Dermis microvascular lymphatic vessel endothelial cell (primary cell): ENCODE measurements around the gene SLC9A7. TPM values are rescaled to one million over a fixed set of nuclear protein-coding genes. Genes with fewer than 3 reads are reported as not detected.
"Not testable (repeated sequence)": the region's sequence is repeated elsewhere in the genome, so short reads cannot be mapped to it uniquely, and the experiment has no call there.

ENCODE experiments used
- DNase-seq, 2 donors: peaks; one replicate each; pipeline versions ENCODE4 v3.0.0 to v3.0.0-alpha.2; 2010; ENCODE audit warnings: low read depth in 2 of 2
- total RNA-seq: library from RNA; depleted of rRNA; stranded (reverse); fragments of >200 nt; gene quantifications from 2 replicates; pipeline ENCODE4 v1.2.1, GENCODE V29; 2014

The SLC9A7 gene
- 8.2 and 9.0 TPM in 2 replicates for total RNA-seq

DNA sequence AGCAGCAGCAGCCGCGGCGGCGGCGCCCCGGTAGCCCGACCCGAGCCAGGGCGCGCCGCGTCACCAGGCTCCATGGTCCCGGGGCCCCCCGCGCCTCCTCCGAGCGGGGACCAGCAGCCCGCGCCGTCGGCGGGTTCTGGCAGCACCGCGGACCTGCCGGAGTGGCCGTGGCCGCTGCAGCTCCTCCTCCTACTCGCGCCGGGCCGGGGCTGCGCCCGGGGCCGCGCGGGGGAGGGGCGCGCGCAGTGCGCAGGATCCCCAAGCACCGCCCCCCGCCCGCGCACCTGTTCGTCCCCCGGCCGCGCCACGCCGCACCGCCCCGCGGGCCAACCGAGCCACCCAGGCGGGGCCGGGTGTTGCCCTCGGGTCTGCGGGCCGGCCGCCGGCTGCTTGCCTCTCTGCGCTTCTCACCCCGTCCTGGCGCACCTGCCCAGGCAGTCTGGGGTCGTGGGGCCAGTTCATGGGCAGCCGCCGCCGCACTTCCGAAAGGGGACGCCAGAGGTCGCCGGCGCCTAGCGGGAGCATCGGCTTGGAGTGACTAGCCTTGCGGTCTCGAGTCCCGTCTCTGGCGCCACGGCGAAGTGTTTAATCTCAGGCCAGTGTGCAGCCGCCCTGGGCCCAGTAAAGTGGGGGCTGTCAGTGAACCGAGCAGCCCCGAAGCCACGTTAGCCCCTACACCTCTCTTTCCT, at the start of gene SLC9A7:
Gene SLC9A7 (minus strand): TSS at position 163 of the 689 bp plus-strand sequence. CDS start 89 bp downstream, at position 74.
- peak; percentile 14 to 63 for DNase-seq

DNA sequence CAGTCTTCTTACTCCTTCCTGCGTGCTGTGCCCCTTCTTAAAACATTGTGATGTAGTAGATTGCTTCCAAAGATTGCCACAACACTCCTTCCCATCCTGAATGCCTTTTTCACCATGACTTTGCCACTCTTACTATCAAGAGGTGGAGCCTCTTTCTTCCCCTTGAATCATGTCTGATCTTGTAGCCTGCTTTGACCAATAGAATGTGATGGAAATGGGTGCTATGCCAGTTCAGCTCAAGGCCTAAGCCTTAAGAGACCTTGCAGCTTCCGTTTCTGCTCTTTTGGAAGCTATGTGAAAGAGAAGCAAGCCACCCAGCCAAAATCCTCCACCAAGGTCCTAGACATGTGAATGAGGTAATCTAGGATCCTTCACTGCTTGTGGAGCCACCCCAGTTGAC, 46.4 kb upstream of the SLC9A7 start:
- no peak for DNase-seq

DNA sequence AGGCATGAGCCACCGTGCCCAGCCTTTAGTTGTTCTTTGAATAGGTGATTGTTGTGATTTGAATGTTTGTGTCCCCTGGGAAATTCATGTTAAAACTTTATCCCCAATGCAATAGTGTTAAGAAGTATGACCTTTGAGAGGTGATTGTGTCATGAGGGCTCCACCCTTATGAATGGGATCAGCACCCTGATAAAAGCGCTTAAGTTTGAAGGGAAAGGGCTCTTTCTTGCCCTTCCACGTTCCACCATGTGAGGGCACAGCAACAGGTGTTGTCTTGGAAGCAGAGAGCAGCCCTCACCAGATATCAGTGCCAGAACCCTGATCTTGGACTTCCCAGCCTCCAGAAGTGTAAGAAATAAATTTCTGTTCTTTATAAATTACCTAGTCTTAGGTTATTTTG, 44.2 kb upstream of the SLC9A7 start:
- no peak for DNase-seq

DNA sequence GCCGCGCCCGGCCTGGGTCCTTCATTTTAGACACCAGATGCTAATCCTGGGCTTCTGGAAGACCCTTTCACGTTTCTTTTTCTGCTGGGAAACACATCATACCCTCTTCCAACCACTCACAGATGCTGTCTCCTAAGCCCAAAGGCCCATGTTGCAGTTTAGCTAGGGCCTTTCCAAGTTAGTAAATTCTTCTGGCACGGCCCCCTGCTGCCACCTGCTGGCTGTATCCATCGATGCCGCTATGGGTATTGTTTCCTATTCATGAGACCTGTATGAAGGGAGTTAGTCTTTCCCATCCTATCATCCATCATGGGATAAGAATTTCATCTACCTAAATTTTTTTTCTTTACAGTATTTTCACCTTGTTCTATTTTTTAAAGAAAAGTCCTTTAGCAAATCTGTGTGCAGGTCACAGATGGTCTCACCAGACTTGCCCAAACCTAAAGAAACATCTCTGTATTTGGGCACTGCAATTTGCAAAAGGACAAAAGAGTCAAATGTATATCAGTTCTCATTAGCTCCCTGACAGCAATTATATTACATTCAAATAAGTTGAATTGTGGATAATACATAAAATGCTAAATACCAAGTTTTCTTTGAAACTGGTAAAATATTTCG, 37.8 kb upstream of the SLC9A7 start:
- peak; percentile 40 to 72 for DNase-seq

DNA sequence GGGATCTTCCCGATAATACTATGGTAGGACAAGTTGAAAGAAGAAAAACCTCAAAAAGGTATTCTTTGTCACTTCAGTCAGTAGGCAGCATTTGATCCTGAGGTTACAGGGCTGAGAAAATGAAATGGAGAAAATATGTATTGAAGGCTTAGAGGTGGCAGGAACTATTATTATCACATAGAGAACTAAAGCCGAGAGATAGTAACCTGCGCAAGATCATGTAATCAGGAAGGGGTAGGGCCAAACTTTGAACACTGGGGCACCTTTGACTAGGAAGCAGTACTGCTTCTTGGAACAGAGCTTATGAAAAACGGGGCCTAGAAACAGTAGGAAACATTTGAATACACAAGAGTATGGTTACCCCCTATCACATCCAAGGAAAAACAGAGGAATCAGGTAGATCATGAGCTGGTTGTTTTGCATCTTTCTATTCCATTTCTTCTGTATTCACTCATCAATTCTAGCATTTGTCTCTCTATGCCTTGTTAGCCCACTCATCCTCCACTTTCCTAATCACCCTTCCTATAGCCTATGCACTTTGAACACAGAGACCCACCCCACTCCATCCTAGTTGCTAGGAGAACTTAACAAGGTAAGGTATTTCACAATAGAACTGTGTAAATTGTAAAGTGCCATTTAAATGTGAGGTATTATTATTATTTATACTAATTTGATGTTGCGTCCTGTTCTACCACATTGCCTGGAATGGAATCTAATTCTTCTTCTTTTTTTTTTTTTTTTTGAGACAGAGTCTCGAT, 34.6 kb upstream of the SLC9A7 start:
- no peak for DNase-seq

DNA sequence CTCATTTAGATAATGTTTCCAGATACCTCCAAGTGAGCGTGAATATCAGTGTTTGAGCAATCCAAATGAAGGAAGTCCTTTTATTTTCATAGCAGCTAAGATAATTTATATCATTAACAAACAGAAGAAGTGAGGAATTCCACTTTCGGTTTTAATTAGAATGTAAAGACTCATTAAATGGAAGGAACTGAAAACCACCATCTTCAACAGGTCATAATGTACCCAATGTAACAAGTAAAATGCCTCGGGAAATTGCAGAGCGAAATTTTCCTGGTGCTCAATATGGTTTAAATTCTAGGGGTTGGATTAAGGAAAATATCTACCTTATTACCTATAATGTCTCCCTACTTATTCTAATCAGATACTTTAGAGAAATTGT, 33.9 kb upstream of the SLC9A7 start:
- DNase-seq = no peak

DNA sequence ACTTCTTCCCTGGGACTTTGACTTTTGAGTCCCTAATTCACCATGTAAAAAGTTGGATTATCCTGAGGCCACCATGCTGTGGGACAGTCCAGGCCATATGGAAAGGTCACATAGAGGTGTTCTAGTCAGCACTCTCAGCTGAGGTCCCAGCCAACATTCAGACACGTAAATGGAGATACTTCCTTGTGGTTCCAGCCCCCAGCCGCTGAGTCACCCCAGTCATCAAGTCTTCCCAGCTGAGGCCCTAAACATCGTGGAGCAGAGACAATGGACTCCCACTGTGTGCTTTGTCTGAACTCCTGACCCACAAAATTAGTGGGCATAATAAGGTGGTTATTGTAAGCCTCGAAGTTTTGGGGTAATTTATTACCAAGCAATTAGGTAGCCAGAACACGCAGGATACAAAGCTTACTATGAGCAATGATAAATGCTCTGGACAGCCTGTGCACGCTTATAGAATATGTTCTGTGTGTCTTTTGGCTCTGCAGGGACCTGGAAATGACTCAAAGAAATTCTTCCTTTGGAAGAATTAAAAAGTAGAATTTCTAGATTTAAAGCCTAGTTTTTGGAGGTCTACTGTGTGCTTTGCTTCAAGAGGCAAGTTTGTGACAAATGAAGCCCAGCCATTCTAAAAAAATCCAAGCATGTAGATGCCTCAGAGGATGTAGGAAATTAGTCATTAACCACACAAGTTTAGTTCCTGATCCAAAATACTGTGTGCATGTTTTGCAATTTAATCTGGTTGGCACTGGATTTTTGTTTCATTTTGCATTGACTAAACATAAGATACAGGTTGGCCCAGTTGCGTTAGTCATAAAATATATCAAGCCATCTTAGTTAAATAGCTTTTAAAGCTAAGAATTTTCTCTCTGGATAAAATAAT, 33.2 kb upstream of the SLC9A7 start:
- DNase-seq = peak; percentile 51 to 87

DNA sequence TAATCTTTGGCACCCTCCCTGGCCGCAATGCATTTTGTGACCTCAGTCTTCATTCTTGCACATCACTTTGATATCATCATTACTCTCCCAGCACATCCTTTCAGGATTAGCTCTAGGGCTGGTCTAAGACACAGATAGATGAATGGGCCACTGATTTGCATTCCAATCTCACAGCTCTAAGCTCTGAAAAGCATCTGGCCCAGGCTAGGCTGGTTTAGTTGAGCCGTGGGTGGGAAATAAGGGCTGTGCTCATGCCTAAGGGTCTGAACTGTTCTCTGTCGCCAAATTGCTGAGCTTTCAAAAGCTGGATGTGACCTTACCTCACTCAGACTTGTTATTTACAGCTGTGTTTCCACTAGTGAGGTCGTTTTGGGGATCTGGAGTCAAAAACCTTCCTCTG, 30.0 kb upstream of the SLC9A7 start:
- DNase-seq = no peak

DNA sequence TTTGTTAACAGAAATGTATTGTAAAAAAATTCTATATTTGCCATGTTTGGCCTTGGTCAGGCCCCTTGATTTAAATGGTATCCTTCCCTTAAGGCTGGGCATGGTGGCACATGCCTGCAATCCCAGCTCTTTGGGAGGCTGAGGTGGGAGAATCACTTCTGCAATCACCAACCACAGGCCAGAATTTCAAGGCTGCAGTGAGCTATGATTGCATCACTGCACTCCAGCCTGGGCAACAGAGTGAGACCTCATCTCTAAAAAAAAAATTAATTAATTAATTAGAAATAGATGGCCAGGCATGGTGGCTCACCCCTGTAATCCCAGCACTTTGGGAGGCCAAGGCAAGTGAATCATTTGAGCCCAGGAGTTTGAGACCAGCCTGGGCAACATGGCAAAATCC, 25.5 kb upstream of the SLC9A7 start:
- not testable (repeated sequence) for DNase-seq

DNA sequence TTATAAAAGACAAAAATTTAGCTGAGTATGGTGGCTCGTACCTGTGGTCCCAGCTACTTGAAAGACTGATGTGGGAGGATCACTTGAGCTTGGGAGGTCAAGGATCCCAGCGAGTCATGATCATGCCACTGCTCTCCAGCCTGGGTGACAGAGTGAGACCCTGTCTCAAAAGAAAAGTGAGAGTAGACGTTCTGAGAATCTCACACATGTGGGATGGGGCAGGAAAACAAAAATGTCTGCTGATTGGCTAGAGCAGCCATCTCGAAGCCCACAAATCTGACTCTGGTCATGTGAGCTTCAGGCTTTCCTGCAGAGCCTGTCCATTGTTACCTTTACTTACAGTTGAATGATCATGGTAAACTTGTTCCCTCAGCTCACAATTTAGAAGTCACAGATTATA, 23.1 kb upstream of the SLC9A7 start:
- DNase-seq = no peak

DNA sequence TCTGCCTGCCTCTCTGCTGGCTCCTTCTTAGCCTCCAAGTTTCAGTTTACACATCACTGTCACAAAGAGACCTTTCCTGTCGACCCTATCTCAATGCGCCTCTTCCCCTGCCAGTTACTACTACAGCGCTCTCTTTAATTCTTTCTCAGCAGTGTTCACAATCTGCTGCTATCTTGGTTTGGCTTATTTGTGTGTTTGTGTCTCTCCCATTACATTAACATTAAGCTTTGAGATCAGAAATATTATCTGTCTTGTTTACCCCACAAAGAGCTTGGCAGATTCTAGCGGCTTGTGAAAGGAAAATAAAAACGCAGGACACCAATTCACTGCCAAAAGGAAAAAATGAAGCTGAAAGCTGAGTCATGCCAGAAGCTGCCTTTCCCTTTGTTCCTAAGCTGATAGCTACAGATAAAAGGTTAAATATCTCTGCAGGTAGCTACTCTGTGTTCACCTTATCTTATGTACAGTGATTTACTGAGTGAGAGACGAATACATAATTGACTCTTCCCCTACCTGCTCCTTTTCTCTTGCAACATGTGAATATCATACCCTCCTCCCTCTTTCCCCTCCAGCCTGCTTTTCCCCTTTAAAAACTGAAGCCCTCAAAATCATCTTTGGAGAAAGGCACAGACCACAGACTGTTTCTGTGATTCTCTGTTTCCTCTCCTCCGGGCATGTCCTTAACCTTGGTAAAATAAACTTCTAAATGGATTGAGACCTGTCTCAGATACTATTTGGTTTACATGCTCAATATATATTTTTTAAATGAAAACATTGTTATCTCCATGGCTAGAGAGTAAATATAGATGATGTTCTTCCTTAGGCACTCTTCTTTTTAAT, 19.3 kb upstream of the SLC9A7 start:
- DNase-seq = peak; percentile 27 to 59

DNA sequence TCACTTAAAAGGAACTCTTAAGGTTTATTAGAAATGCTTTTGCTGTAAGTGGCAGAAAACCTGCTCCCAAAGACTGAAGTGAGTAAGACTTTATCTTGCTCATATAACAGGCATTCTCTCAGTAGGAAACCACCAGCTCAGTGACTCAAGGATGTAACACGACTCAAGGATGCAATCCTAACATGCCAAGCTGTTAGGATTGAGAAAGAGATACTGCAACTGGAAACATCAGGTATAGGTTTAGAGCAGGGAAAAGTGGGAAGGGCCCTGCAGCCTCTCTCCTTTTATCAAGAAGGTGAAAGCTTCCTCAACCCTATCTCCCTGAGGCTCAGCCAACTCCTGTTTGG, 11.9 kb upstream of the SLC9A7 start:
- no peak for DNase-seq

DNA sequence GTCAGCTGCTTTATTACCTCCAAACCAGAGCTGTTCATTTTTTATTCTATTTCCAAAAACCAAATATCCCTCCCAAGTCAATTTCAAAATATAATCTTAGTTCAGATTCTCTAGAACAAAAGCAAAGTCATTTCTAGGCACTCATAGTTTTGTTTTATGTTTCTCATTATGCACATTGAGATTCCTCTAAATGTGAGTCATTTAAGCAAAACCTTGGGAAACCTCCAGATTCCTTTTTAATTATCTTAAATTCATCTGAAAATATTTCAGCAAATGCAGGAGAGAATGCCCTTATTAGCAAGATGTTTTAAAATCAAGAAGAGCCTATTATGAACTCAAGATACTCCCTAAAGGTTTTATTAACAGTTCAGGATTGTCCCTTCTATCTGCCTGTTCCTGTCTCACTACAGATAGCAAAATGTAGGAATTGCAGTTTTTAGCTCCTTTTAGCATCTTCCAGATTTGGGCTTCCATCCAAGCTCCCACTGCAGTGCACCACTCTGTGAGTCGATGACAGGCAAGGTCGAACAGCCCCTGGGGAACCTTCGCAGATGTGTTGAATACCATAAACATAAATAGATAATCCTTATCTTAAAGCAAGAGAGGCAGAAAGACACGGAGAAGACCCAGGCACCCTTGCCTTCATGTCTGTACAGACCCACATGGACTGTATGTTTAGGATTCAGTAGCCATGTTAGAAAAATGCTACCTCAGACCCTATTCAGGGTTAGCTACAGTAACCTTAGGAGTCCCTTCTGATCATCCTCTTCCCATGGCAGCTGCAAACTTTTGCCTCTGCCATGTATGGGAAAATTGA, 11.3 kb upstream of the SLC9A7 start:
- DNase-seq = no peak

DNA sequence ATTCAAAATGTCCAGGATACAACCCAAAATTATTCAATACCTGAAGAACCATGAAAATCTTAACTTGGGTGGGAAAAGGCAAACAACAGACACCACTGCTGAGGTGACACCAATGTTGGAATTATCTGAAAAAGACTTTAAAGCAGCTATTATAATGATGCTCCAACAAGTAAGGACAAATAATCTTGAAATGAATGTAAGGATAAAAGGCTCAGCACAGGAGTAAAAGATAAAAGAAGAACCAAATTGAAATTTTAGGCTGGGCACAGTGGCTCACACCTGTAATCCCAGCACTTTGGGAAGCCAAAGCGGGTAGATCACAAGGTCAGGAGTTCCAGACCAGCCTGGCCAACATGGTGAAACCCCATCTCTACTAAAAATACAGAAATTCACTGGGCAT, 4.0 kb upstream of the SLC9A7 start:
- no peak for DNase-seq

DNA sequence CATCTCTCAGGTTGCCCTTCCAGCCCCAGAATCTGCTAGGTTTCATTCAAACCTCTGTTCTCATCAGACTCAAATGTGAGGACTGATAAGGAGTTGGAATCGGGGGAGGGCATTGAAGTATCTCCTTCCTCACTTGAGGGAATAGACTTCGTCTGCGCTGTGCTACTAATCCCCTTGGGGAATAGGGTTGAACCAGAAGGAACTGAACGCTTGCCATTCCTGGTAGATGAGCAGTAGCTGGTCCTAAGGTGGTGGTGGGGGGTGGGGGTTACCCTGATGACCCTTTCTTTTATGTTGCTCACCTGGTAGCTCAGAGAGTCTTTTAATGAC, 692 bp upstream of the SLC9A7 start:
- no peak for DNase-seq

DNA sequence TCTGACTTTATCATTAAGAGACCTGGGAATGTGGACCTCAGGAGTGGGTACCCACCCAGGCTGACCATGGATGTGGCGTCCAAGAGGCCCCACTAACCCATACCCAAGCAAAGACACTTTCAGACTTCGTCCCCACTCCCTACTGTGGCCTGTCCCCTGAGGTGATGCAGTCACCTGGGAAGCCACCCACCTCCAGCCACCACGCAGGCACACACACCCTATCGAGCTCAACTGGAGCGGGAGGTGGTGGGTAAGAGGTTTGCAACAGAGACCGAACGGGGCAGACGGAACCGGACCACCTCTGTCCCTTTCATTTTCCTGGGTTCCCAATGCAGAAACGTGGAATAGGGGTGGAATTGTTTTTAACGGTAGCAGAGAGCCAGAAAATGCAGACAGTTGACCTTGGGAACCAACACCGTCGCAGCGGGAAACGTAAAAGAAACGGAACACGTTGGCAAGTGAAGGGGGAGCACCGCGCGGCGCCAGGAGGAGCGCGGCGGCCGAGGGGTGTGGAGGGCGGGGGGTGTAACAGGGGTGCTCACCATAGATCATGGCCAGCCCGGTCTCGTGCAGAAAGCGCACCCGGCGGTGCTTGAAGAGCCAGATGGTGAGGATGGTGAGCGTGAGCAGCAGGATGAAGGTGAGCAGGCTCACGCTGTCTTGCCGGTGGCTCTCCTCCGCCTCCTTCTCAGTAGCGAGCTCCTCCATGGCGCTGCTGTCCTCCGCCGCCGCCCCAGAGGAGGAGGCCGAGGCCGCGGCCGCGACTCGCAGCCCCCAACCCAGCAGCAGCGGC, 559 bp downstream of the SLC9A7 start:
- DNase-seq = peak in 1 of 2 donors; percentile 5

DNA sequence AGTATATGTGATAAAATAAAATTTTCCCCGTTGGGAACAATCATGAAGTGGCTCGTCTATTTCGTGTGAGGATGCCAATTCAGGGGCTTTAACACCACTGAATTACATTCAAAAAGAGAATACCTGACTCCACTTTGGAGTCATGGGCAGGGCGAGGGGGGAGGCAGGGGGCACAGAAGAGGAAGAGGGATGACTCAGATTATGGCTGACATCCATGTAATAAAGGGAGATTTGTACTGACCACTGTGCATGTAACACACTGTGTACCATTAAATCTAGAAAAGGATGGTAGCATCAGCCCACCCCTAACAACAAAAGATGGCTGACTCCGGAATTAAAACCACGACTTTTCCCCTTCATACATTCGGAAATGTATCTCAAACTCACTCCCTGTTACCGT, 1.3 kb downstream of the SLC9A7 start:
- peak; percentile 2 to 30 for DNase-seq

DNA sequence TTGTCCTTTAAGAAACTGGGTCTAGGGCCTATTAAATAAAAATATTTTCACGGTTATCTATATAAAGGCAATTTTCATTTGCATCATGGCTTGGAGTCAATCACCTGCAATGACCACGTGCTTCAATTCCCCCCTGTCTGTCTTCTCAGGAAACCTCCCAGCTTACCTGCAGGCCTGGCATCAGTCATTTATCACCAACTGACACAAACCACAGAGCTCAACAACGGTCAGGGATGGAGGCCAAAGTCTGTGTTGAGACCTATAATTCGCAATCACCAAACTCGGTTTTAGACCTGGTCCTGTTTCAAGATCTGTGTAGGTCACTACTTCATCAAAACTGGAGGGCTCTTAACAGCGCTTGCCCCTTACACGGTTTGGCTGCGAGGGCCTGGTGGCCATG, 1.9 kb downstream of the SLC9A7 start:
- no peak for DNase-seq

DNA sequence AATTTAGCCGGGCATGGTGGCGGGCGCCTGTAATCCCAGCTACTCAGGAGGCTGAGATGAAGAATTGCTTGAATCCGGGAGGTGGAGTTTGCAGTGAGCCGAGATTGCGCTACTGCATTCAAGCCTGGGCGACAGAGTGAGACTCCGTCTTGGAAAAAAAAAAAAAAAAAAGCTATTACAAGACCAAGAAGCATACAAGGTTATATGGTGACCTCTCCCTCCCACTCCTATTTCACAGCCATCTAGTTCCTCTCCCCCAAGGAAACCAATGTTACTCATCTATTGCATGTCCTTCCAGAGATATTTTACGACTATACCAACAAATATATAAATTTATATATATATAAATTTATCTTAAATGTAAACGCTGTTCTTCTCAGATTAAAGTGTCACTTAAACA, 3.2 kb downstream of the SLC9A7 start:
- no peak for DNase-seq
